ENCODE results near the gene DOCK1. TPM values are rescaled to one million over a fixed set of nuclear protein-coding genes. Genes with fewer than 3 reads are reported as not detected.

Gene DOCK1
- total RNA-seq, 4 donors from 2014 or later: 41.1 to 62.4 (median 53.2) TPM

DNA sequence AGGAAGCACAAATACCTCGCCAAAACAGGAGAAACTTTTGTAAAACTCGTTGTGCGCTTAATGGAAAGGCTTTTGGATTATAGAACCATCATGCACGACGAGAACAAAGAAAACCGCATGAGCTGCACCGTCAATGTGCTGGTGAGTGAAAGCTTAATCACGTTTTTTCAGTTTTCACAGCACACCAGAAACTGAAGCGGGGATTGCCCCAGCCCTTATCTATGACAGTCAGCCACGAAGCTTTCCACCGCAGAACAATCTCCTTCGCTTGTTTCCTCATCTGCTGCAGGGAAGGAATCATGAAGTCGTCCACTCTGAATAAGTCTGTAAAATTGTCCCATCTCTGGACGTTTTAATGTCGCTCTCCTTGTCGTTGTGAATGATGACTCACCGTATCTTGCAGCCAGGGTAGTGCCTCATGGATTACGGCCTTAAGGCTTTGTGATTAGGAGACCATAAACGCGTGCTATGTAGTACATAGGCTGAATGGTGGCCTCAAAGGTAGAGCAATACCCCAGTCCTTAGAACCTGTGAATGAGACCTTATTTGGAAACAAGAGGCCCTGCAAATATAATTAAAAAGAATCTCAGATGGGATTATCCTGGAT, 468.9 kb downstream of the DOCK1 start:
- TF ChIP-seq, protein P1, sequence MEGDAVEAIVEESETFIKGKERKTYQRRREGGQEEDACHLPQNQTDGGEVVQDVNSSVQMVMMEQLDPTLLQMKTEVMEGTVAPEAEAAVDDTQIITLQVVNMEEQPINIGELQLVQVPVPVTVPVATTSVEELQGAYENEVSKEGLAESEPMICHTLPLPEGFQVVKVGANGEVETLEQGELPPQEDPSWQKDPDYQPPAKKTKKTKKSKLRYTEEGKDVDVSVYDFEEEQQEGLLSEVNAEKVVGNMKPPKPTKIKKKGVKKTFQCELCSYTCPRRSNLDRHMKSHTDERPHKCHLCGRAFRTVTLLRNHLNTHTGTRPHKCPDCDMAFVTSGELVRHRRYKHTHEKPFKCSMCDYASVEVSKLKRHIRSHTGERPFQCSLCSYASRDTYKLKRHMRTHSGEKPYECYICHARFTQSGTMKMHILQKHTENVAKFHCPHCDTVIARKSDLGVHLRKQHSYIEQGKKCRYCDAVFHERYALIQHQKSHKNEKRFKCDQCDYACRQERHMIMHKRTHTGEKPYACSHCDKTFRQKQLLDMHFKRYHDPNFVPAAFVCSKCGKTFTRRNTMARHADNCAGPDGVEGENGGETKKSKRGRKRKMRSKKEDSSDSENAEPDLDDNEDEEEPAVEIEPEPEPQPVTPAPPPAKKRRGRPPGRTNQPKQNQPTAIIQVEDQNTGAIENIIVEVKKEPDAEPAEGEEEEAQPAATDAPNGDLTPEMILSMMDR (IDR thresholded peaks at IDR 0.05; ENCODE audit: low read depth): no peak

DNA sequence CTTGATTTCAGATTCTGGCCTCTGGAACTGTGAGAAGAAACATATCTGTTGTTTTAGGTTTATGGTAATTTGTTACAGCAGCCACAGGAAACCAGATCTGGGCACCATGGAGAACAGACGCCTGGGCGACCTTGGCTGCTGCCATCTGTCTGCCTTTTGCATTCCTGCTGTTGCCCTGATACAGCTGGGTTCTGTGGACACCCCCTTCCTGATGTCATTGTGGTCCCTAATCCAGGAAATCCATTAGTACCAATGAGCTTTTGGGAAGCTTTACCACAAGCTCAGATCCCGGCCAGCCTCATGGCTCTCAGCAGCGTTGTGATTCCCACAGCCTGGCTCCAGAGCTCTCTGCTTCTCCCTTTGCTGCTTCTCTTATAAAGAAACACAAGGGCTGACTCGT, 469.7 kb downstream of the DOCK1 start:
- TF ChIP-seq, protein P1 (IDR thresholded peaks at IDR 0.05; ENCODE audit: low read depth): no peak

DNA sequence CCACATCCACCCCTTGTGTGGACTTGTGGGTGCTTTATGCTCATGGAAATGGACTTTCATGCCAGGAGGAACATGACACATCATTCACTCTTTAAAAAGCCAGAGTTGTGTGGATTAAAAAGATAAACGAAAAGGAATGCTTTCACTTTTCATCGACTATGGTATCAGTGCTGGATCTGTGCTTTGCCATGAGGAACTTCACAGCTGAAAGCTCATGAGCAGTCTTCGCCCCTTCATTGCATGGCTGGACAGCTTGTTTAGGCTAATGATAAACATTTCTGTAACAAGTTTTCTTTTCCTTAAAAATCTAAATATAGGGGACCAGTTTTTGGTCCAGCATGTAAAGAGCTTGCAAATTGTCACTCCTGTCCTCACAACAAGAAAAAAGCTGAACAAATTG, 470.2 kb downstream of the DOCK1 start:
- TF ChIP-seq, protein P1 (IDR thresholded peaks at IDR 0.05; ENCODE audit: low read depth): no peak

DNA sequence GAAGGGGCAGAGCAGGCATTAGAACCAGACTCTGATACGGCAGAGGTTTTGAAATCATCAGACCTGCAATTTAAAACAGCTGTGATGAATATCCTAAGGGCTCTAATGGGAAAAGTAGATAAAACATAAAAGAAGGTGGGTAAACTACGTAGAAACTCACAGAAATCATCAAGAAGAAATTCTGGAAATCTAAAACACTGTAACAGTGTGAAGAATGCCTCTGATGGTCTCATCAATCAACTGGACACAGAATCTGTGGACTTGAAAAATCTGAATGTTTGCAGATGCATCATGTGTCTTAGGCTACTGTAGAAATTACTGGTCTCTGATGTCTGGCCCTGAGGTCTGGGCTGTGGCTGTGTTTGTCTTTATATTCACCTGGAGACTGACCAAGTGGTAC, 470.8 kb downstream of the DOCK1 start:
- TF ChIP-seq, protein P1 (IDR thresholded peaks at IDR 0.05; ENCODE audit: low read depth): no peak

DNA sequence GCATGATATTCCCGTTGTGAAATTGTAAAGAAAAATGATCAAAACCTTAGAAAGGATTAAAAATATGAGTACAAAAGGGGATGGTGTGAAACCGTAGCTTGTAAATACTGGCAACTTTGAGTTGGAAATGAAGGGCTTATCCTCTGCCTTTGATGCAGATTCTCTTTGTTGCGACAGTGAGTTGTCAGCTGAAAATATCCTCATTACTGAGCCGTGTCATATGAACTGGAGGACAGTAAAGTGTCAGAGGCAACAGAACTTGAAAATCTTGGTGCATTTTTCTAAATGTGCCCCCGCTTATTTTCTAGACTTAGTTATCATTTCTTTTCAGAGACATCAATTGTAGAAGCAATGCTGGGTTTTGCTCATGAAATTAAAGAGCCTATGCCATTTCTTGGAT, 473.4 kb downstream of the DOCK1 start:
- TF ChIP-seq, protein P1 (IDR thresholded peaks at IDR 0.05; ENCODE audit: low read depth): no peak

DNA sequence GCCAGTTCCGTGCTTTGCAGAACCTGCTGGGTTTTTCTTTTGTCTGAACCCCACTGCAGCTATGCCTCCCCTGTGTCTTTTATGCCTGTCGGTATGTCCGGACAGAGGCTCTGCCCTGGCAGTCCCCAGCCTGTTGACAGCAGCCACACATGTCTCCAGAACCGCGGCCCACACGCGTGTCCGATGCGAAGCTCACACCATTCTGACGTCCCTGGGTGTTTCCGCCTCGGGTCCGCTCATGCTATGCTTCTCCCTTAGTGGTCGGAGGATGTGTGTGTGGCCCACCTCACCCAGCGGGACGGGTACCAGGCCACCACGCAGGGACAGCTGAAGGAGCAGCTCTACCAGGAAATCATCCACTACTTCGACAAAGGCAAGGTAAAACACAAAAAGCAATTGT, 479.3 kb downstream of the DOCK1 start:
- TF ChIP-seq, protein P1 (IDR thresholded peaks at IDR 0.05; ENCODE audit: low read depth): no peak

DNA sequence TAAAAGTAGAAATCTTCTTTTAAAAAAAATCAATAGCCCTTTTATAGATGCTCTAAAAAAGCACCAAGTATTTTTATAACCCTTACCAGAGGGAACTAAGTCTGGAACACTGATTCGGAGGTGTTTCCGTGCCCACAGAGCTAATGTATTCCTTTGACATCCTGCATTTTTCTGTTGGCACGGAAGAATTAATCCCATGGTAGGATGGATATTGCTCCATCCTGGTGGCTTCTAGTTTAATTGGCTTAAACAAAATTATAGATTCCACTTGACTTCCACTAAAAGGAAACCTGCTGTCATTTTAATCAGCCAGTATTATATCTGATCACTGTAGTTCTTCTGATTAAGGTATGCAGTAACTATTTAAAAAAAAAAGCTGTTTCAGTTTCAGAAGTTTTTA, 479.8 kb downstream of the DOCK1 start:
- TF ChIP-seq, protein P1 (IDR thresholded peaks at IDR 0.05; ENCODE audit: low read depth): no peak
